HEK293 (cell line): ENCODE results near the gene COL25A1.

ENCODE experiments used
- CTCF ChIA-PET: fragments of 350-600 bp; formaldehyde crosslinking; extraction: SDS; loops from one replicate; lab custom pipeline; 2021; ENCODE audit warnings: antibody characterized with exemption; lab: Yijun Ruan, JAX
- POLR2A ChIA-PET: fragments of 300-600 bp; formaldehyde crosslinking; extraction: SDS; loops from one replicate; lab custom pipeline; 2020; ENCODE audit warnings: antibody characterized with exemption, inconsistent platforms; lab: Yijun Ruan, JAX
- H3K27ac ChIP-seq: fragments of 200-500 bp; sonication (Bioruptor generic); 2 replicates; pipeline ENCODE4 v1.5.1; 2014; ENCODE audit warnings: low read depth, low read length, control low read depth, inconsistent platforms; ENCODE audit errors: extremely low read depth
- H3K36me3 ChIP-seq, 2 experiments: fragments of 200-500 bp in 1 of 2; sonication (Bioruptor generic) in 1 of 2; 1 replicate in 1 of 2; 2 replicates in 1 of 2; pipeline ENCODE4 v1.5.1; 2014 to 2017; ENCODE audit warnings: inconsistent platforms in 2 of 2, low read length in 2 of 2; ENCODE audit not compliant: control insufficient read depth in 2 of 2, insufficient read depth in 1 of 2
- H3K4me1 ChIP-seq: fragments of 200-500 bp; sonication (Bioruptor generic); 2 replicates; pipeline ENCODE4 v1.5.1; 2014; ENCODE audit warnings: mild to moderate bottlenecking, low read length, inconsistent platforms; ENCODE audit not compliant: control insufficient read depth, insufficient read depth
- H3K4me3 ChIP-seq: 2 replicates; pipeline ENCODE4 v1.5.1; 2011; ENCODE audit warnings: low read depth, mild to moderate bottlenecking, control low read depth, low read length, moderate library complexity
- H3K9me3 ChIP-seq: fragments of 200-500 bp; sonication (Bioruptor generic); 2 replicates; pipeline ENCODE4 v1.5.1; 2014; ENCODE audit warnings: low read depth, low read length, inconsistent platforms; ENCODE audit not compliant: control insufficient read depth, insufficient read depth
- EGR2 ChIP-seq: fragments of 450-650 bp; formaldehyde crosslinking; IDR thresholded peaks from 2 replicates; pipeline ENCODE4 v1.5.1; 2016; ENCODE audit warnings: low read depth, missing biosample characterization, missing genetic modification characterization
- GLIS1 ChIP-seq: fragments of 450-650 bp; formaldehyde crosslinking; IDR thresholded peaks from 2 replicates; pipeline ENCODE4 v1.5.1; 2016; ENCODE audit warnings: missing biosample characterization, missing genetic modification characterization
- KLF8 ChIP-seq: fragments of 450-650 bp; formaldehyde crosslinking; IDR thresholded peaks from 2 replicates; pipeline ENCODE4 v1.5.1; 2016; ENCODE audit warnings: missing biosample characterization, missing genetic modification characterization
- KLF9 ChIP-seq: fragments of 450-650 bp; formaldehyde crosslinking; IDR thresholded peaks from 2 replicates; pipeline ENCODE4 v1.5.1; 2016; ENCODE audit warnings: missing biosample characterization, missing genetic modification characterization, low read depth
- MZF1 ChIP-seq: fragments of 450-650 bp; formaldehyde crosslinking; IDR thresholded peaks from 2 replicates; pipeline ENCODE4 v1.5.1; 2017; ENCODE audit warnings: missing biosample characterization, missing genetic modification characterization, borderline replicate concordance
- PATZ1 ChIP-seq: fragments of 450-650 bp; formaldehyde crosslinking; IDR thresholded peaks from 2 replicates; pipeline ENCODE4 v1.5.1; 2016; ENCODE audit warnings: missing biosample characterization, missing genetic modification characterization
- REST ChIP-seq: fragments of 450-650 bp; formaldehyde crosslinking; IDR thresholded peaks from 2 replicates; pipeline ENCODE4 v1.5.1; 2016; ENCODE audit warnings: missing biosample characterization, missing genetic modification characterization
- SP3 ChIP-seq: fragments of 450-650 bp; formaldehyde crosslinking; IDR thresholded peaks from 2 replicates; pipeline ENCODE4 v1.5.1; 2016; ENCODE audit warnings: missing biosample characterization, missing genetic modification characterization
- YY1 ChIP-seq: fragments of 450-650 bp; formaldehyde crosslinking; IDR thresholded peaks from 2 replicates; pipeline ENCODE4 v1.5.1; 2018; ENCODE audit warnings: missing biosample characterization, missing genetic modification characterization
- ZBTB17 ChIP-seq: fragments of 450-650 bp; formaldehyde crosslinking; IDR thresholded peaks from 2 replicates; pipeline ENCODE4 v1.5.1; 2016; ENCODE audit warnings: missing biosample characterization, missing genetic modification characterization
- ZBTB48 ChIP-seq: fragments of 450-650 bp; formaldehyde crosslinking; IDR thresholded peaks from 2 replicates; pipeline ENCODE4 v1.5.1; 2016; ENCODE audit warnings: missing biosample characterization, missing genetic modification characterization
- ZEB2 ChIP-seq: fragments of 450-650 bp; formaldehyde crosslinking; IDR thresholded peaks from 2 replicates; pipeline ENCODE4 v1.5.1; 2016; ENCODE audit warnings: missing biosample characterization, missing genetic modification characterization
- ZNF146 ChIP-seq: fragments of 450-650 bp; formaldehyde crosslinking; IDR thresholded peaks from 2 replicates; pipeline ENCODE4 v1.5.1; 2016; ENCODE audit warnings: missing biosample characterization, missing genetic modification characterization
- ZNF174 ChIP-seq: fragments of 450-650 bp; formaldehyde crosslinking; IDR thresholded peaks from 2 replicates; pipeline ENCODE4 v1.5.0; 2017; ENCODE audit warnings: missing biosample characterization, mild to moderate bottlenecking, missing genetic modification characterization
- ZNF24 ChIP-seq: fragments of 450-650 bp; formaldehyde crosslinking; IDR thresholded peaks from 2 replicates; pipeline ENCODE4 v1.5.1; 2016; ENCODE audit warnings: missing biosample characterization, missing genetic modification characterization
- ZNF335 ChIP-seq: fragments of 450-650 bp; formaldehyde crosslinking; conservative IDR thresholded peaks from 2 replicates; pipeline ENCODE4 v1.5.1; 2016; ENCODE audit warnings: missing biosample characterization, missing genetic modification characterization
- ZNF350 ChIP-seq: fragments of 450-650 bp; formaldehyde crosslinking; IDR thresholded peaks from 2 replicates; pipeline ENCODE4 v1.5.0; 2017; ENCODE audit warnings: missing biosample characterization, mild to moderate bottlenecking, missing genetic modification characterization
- ZNF398 ChIP-seq: fragments of 450-650 bp; formaldehyde crosslinking; IDR thresholded peaks from 2 replicates; pipeline ENCODE4 v1.5.1; 2017; ENCODE audit warnings: missing biosample characterization, missing genetic modification characterization
- ZNF529 ChIP-seq: fragments of 450-650 bp; formaldehyde crosslinking; IDR thresholded peaks from 2 replicates; pipeline ENCODE4 v1.5.1; 2017; ENCODE audit warnings: missing genetic modification characterization, missing biosample characterization; ENCODE audit not compliant: insufficient replicate concordance
- ZNF571 ChIP-seq: fragments of 450-650 bp; formaldehyde crosslinking; IDR thresholded peaks from 2 replicates; pipeline ENCODE4 v1.5.0; 2017; ENCODE audit warnings: missing biosample characterization, missing genetic modification characterization
- ZNF596 ChIP-seq: fragments of 450-650 bp; IDR thresholded peaks from 2 replicates; pipeline ENCODE4 v1.5.0; 2018; ENCODE audit warnings: missing biosample characterization, mild to moderate bottlenecking, missing genetic modification characterization, moderate library complexity
- ZNF600 ChIP-seq: fragments of 450-650 bp; formaldehyde crosslinking; IDR thresholded peaks from 2 replicates; pipeline ENCODE4 v1.5.1; 2016; ENCODE audit warnings: missing biosample characterization, missing genetic modification characterization
- ZNF664 ChIP-seq: fragments of 450-650 bp; formaldehyde crosslinking; IDR thresholded peaks from 2 replicates; pipeline ENCODE4 v1.5.1; 2016; ENCODE audit warnings: missing biosample characterization, missing genetic modification characterization
- ZNF776 ChIP-seq: fragments of 450-650 bp; formaldehyde crosslinking; IDR thresholded peaks from 2 replicates; pipeline ENCODE4 v1.5.0; 2017; ENCODE audit warnings: missing biosample characterization, missing genetic modification characterization, borderline replicate concordance
- TF ChIP-seq, protein P1 (sequence below): sonication (generic); formaldehyde crosslinking; IDR thresholded peaks from 2 replicates; pipeline ENCODE4 v1.8.1; 2022; ENCODE audit warnings: mild to moderate bottlenecking, moderate library complexity, missing genetic modification reagents
- TF ChIP-seq, protein P2 (sequence below): fragments of 450-650 bp; formaldehyde crosslinking; IDR thresholded peaks from 2 replicates; pipeline ENCODE4 v1.5.1; 2016; ENCODE audit warnings: missing biosample characterization, missing genetic modification characterization

COL25A1 gene

GRCh38 chr4:109303140-109303496 lies 660 bp upstream of the COL25A1 start (continued):
- TF ChIP-seq ZNF596 (tag by site-specific recombination) (no peak), ZNF350 (no peak), ZNF571 (tag by site-specific recombination) (no peak), ZNF146 (tag by site-specific recombination) (no peak), ZNF398 (tag by site-specific recombination) (peak; percentile 21; the same call in 1 of the 2 replicates), MZF1 (tag by site-specific recombination) (0 out of 2 replicates have a peak, but pooled peaks have one; percentile 23), ZNF776 (tag by site-specific recombination) (no peak), EGR2 (tag by site-specific recombination) (0 out of 2 replicates have a peak, but pooled peaks have one; percentile 9), ZBTB17 (tag by site-specific recombination) (peak; percentile 63), ZNF24 (0 out of 2 replicates have a peak, but pooled peaks have one; percentile 23), KLF9 (tag by site-specific recombination) (no peak)
- TF ChIP-seq, protein P1, sequence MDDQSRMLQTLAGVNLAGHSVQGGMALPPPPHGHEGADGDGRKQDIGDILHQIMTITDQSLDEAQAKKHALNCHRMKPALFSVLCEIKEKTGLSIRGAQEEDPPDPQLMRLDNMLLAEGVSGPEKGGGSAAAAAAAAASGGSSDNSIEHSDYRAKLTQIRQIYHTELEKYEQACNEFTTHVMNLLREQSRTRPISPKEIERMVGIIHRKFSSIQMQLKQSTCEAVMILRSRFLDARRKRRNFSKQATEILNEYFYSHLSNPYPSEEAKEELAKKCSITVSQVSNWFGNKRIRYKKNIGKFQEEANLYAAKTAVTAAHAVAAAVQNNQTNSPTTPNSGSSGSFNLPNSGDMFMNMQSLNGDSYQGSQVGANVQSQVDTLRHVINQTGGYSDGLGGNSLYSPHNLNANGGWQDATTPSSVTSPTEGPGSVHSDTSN = no peak

- peaks cover 2% of the 10 kb centered on the region; the same call in 1 of the 2 replicates for H3K4me1 ChIP-seq
- peaks cover 0 to 3% of the 10 kb centered on the region in 2 experiments; a peak in 1 of 3 replicates for H3K36me3 ChIP-seq
- H3K4me3 ChIP-seq = peak overlapping the region; percentile 50
- POLR2A ChIA-PET = no interaction called here
- CTCF ChIA-PET = no interaction called here
- H3K27ac ChIP-seq = peak overlapping the region; percentile 86
- no peaks in the 10 kb centered on the region for H3K9me3 ChIP-seq
- TF ChIP-seq ZNF335 (tag by site-specific recombination) = peak; percentile 65
- no peak for TF ChIP-seq PATZ1 (tag by site-specific recombination)
- TF ChIP-seq SP3 = no peak
- TF ChIP-seq ZEB2 (tag by site-specific recombination) = no peak
- TF ChIP-seq ZNF600 = no peak
- TF ChIP-seq, protein P2, sequence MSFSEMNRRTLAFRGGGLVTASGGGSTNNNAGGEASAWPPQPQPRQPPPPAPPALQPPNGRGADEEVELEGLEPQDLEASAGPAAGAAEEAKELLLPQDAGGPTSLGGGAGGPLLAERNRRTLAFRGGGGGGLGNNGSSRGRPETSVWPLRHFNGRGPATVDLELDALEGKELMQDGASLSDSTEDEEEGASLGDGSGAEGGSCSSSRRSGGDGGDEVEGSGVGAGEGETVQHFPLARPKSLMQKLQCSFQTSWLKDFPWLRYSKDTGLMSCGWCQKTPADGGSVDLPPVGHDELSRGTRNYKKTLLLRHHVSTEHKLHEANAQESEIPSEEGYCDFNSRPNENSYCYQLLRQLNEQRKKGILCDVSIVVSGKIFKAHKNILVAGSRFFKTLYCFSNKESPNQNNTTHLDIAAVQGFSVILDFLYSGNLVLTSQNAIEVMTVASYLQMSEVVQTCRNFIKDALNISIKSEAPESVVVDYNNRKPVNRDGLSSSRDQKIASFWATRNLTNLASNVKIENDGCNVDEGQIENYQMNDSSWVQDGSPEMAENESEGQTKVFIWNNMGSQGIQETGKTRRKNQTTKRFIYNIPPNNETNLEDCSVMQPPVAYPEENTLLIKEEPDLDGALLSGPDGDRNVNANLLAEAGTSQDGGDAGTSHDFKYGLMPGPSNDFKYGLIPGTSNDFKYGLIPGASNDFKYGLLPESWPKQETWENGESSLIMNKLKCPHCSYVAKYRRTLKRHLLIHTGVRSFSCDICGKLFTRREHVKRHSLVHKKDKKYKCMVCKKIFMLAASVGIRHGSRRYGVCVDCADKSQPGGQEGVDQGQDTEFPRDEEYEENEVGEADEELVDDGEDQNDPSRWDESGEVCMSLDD (tag by site-specific recombination) = no peak
- no peak for TF ChIP-seq ZNF664 (tag by site-specific recombination)
- TF ChIP-seq ZBTB48 = 0 out of 2 replicates have a peak, but pooled peaks have one; percentile 7
- TF ChIP-seq ZNF529 (tag by site-specific recombination) = no peak
- no peak for TF ChIP-seq ZNF174
- no peak for TF ChIP-seq GLIS1 (tag by site-specific recombination)
- TF ChIP-seq KLF8 (tag by site-specific recombination) = no peak
- 0 out of 2 replicates have a peak, but pooled peaks have one; percentile 44 for TF ChIP-seq ZBTB17 (tag by site-specific recombination)
- TF ChIP-seq YY1 = no peak
- no peak for TF ChIP-seq REST (tag by site-specific recombination)
Observed at GRCh38 chr4:109301651-109302360, 652 bp downstream of the COL25A1 start.
